ENCODE measurements around the gene SCAMP4.

Gene SCAMP4

GRCh38 chr19:1905110-1905862 lies at the start of gene SCAMP4, which contains the start of gene ADAT3:
SCAMP4 (plus strand) TSS chr19:1905399; CDS start chr19:1915020, 9,621 bp downstream.
ADAT3 (plus strand) TSS chr19:1905399; CDS start chr19:1912048, 6,649 bp downstream.
- peak; percentile 96 to 97 (median 97) for DNase-seq (ENCODE audit: low read depth in 3 of 3)

GRCh38 chr19:1855828-1856255 lies 49.4 kb upstream of the SCAMP4 start:
- no peak for DNase-seq (ENCODE audit: low read depth in 3 of 3)

- DNase-seq (ENCODE audit: low read depth in 3 of 3), result no peak
These were observed 48.9 kb upstream of the SCAMP4 start for GRCh38 chr19:1856345-1856697.

- peak in 1 of 3 experiments; percentile 42 for DNase-seq (ENCODE audit: low read depth in 3 of 3)
These were observed 48.2 kb upstream of the SCAMP4 start for GRCh38 chr19:1856698-1857603.

GRCh38 chr19:1857648-1858326 lies 47.4 kb upstream of the SCAMP4 start:
- no peak for DNase-seq (ENCODE audit: low read depth in 3 of 3)

- no peak for DNase-seq (ENCODE audit: low read depth in 3 of 3)
These were observed 46.7 kb upstream of the SCAMP4 start for GRCh38 chr19:1858412-1859081.

- no peak for DNase-seq (ENCODE audit: low read depth in 3 of 3)
These were observed 45.8 kb upstream of the SCAMP4 start for GRCh38 chr19:1859331-1859781.

GRCh38 chr19:1860042-1860775 lies 45.0 kb upstream of the SCAMP4 start:
- DNase-seq (ENCODE audit: low read depth in 3 of 3), result peak in 1 of 3 experiments; percentile 52

- DNase-seq (ENCODE audit: low read depth in 3 of 3), result no peak
These were observed 44.2 kb upstream of the SCAMP4 start for GRCh38 chr19:1860821-1861598.

- DNase-seq (ENCODE audit: low read depth in 3 of 3), result no peak
These were observed 43.6 kb upstream of the SCAMP4 start for GRCh38 chr19:1861599-1862031.

GRCh38 chr19:1862068-1862423 lies 43.2 kb upstream of the SCAMP4 start:
- no peak for DNase-seq (ENCODE audit: low read depth in 3 of 3)

- DNase-seq (ENCODE audit: low read depth in 3 of 3), result peak in 1 of 3 experiments; percentile 58
These were observed 42.5 kb upstream of the SCAMP4 start for GRCh38 chr19:1862424-1863327.

GRCh38 chr19:1863328-1863637 lies 41.9 kb upstream of the SCAMP4 start, which contains the start of gene KLF16:
KLF16 (minus strand) TSS chr19:1863579; CDS start chr19:1863497, 82 bp downstream.
- DNase-seq (ENCODE audit: low read depth in 3 of 3), result no peak

GRCh38 chr19:1863638-1864479 lies 41.3 kb upstream of the SCAMP4 start:
- DNase-seq (ENCODE audit: low read depth in 3 of 3), result peak; percentile 90 to 92 (median 91)

- DNase-seq (ENCODE audit: low read depth in 3 of 3), result peak in 2 of 3 experiments; percentile 37 to 55
These were observed 40.6 kb upstream of the SCAMP4 start for GRCh38 chr19:1864480-1865171.

- no peak for DNase-seq (ENCODE audit: low read depth in 3 of 3)
These were observed 39.8 kb upstream of the SCAMP4 start for GRCh38 chr19:1865172-1866010.

All from stimulated activated CD4-positive, alpha-beta T cell treated with anti-CD3 and anti-CD28 coated beads, TNF-alpha, amount 100 ng/mL, for 4 hours (primary cell).